Measurements from ENCODE around the gene SLC26A11.
"Not testable (repeated sequence)": the region's sequence is repeated elsewhere in the genome, so short reads cannot be mapped to it uniquely, and the experiment has no call there.

SLC26A11 gene

DNA sequence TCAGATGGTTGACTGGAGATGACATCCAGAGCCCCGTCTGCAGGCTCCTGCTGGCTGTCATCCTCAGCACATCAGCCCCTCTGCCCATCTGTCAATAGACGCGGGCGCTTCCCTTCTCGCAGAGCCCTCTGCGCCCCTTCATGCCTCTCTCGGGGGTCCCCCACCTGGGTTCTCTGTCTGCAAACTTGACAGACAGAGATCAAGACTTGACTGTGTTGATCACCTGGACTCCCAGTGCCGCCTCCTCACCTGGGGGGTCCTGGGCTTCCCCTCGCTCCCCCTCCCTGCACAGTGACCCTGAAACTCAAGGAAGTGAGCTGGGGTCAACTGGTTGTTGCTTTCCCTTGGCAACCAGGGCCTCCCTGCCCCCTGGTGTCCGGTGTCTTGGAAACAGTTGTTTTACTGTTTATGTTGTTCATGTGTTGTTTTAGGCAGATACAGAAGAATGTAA, 72.3 kb downstream of the SLC26A11 start:
- Histone ChIP-seq H3K4me3 (no peak overlapping the region), H3K27ac (no peak overlapping the region)

DNA sequence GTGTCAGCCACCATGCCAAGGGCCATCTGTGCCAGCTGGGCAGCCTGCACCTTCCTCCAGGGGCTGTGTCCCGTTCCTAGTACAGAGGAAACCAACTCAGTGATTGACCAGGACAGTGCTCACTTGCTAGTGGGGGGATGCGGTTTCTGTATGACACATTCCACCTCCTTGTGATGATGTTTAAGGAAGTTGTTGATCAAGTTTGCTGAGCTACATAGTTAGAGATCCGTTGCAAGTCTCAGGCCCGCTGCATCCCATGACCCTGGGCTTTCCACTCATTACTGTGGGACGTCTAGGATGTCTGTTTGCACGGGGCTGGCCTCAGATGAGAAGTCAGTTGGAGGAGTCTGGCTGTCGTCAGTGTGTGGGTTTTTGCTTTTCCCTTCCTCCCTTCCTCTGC, 74.0 kb downstream of the SLC26A11 start:
- Histone ChIP-seq H3K27ac (peak overlapping the region in 1 of 21 experiments; percentile 26), H3K4me3 (no peak overlapping the region)

DNA sequence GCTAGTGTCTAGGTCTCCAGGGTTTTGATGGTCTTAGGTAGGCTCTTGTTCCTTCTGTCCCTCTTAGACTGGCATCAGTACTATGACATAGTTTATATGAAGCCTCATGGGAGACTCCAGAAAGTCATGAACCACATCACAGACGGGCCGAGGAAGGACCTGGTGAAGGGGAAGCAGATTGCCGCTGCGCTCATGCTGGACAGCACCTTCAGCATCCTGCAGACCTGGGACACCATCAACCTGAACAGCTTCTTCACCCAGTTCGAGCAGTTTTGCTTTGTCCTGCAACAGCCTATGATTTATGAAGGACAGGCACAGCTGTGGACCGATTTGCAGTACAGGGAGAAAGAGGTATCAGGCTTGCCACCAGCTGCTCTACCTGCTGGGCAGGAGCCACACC, 74.4 kb downstream of the SLC26A11 start:
- Histone ChIP-seq H3K4me3 (no peak overlapping the region), H3K27ac (peak overlapping the region in 3 of 21 experiments; percentile 5 to 43 (median 26))

DNA sequence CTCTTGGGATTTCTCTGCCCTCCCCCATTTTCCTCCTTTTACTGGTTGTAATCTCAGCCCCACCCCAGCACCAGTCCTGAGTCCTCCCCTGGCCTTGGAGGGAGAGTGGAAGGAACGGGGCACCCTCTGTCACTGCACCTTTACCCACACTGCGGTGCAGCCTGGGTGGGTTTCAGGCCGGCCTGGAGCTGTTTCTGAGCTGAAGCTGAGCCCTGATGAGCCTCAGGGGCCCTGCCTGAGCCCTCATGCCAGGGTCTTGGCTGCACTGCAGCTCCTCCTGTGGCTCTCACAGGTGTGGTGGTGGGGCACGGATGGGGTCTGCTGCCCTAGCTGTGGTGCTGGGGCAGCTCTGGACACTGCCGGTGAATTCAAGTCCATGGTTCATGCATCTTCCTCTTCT, 74.9 kb downstream of the SLC26A11 start:
- no peak overlapping the region for H3K4me3 ChIP-seq
- H3K27ac ChIP-seq = peak overlapping the region in 3 of 21 experiments; percentile 5 to 43 (median 26)

DNA sequence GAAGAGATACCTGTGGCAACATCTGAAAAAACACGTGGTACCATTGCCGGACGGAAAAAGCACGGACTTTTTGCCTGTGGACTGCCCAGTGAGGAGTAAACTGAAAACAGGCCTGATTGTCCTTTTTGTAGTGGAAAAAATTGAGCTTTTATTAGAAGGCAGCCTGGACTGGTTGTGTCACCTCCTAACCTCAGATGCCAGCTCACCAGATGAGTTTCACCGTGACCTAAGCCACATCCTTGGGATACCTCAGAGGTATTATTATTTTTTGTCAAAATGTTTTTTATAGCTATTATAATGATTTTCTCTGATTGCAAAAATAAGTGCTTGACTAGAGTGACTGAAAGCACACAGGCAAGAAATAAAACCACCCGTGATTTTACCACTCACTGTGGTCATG, 75.3 kb downstream of the SLC26A11 start:
- Histone ChIP-seq H3K4me3 (no peak overlapping the region), H3K27ac (no peak overlapping the region)

DNA sequence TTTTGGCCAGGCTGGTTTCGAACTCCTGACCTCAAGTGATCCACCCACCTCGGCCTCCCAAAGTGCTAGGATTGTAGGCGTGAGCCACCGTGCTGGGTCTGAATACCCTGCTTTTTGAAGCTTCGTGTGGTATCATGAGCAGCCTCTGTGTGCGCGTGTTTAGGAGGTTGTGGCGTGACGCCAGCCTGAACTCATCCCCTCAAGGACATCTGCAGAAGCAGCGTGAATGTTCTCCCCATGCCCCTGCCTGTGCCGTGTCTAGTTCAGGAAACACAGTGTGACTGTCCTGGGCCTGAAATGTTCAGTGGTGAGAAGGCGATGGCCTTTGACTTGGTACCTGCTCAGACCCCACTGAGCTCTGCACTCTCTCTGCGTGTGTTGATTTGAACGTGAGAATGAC, 76.0 kb downstream of the SLC26A11 start:
- Histone ChIP-seq H3K4me3 (no peak overlapping the region), H3K27ac (no peak overlapping the region)

DNA sequence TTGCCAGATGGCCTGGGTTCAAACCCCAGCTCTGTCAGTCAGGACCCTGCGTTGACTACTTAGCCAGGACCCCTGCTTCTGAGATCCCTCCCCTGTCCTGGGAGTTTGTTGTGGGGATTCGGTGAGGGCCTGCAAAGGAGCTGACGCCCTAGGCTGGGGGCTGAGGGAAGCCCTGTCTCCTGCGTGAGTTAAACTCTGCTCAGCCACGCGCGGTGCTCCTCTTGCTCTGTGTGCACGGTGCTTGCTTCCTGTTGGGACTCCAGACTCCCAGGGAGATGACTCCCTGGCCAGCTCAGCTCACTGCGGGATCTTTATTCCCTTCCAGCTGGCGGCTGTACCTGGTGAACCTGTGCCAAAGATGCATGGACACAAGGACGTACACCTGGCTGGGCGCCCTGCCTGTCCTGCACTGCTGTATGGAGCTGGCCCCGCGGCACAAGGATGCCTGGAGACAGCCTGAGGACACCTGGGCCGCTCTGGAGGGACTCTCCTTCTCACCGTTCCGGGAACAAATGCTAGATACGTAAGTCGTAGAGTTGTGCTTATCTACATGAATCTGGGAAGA, 77.9 kb downstream of the SLC26A11 start:
- Histone ChIP-seq H3K27ac (no peak overlapping the region), H3K4me3 (no peak overlapping the region)

DNA sequence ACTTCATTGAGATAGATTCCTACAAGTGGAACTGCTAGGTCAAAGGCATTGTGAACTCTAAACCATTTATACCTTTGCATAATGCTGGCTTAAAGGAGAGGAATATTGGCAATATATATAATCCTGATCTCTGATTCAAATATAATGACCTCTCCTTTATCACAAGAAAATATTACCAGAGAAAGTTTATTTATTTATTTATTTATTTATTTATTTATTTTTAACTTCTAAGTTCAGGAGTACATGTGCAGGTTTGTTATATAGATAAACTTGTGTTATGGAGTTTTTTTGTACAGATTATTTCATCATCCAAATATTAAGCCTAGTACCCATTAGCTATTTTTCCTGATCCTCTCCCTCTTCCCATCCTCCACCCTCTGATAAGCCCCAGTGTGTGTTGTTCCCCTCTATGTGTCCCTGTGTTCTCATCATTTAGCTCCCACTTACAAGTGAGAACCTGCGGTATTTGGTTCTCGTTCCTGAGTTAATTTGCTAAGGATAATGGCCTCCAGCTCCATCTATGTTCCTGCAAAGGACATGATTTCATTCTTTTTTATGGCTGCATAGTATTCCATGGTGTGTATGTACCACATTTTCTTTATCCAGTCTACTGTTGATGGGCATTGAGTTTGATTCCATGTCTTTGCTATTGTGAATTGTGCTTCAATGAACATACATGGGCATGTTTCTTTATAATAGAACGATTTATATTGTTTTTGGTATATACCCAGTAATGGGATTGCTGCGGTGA, 79.3 kb downstream of the SLC26A11 start:
- H3K4me3 ChIP-seq = not testable (repeated sequence)

DNA sequence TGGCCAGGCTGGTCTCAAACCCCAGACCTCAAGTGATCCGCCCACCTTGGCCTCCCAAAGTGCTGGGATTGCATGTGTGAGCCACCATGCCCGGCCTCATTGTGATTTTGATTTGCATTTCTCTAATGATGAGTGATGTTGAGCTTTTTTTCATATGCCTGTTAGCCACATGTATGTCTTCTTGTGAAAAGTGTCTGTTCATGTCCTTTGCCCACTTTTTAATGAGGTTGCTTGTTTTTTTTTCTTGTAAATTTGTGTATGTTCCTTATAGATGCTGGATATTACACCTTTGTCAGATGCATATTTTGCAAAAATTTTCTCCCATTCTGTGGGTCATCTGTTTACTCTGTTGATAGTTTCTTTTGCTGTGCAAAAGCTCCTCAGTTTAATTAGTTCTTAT, 80.5 kb downstream of the SLC26A11 start:
- not testable (repeated sequence) for H3K27ac ChIP-seq, H3K4me3 ChIP-seq

More for the DNA sequence above, 79.3 kb downstream of the SLC26A11 start:
- not testable (repeated sequence) for H3K27ac ChIP-seq
